DMS53 (cell line): ENCODE results near the gene RBM33.

ENCODE experiments used
- DNase-seq: peaks from one replicate; lab custom pipeline; 2025; lab: John Stamatoyannopoulos, UW

The RBM33 gene

DNA sequence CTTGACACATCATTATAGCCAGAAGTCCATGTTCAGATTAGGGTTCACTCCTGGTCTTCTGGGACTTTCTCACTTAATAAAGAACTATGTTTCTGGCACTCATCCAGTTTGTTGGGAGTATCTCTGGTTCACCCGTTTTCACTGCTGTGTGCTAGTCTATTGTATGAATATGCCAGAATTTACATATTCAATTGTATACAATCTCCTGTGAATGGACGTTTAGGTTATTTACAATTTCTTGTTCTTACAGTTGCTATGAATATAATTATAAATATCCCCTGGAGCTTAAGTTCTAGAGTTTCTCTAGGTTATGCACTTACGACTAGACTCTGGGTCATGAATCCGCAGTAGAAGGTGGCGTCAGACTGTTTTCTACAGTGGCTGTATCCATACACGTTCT lies 20.0 kb upstream of the RBM33 start:
- no peak for DNase-seq

GRCh38 chr7:155625557-155625956 lies 18.9 kb upstream of the RBM33 start:
- DNase-seq = no peak

DNA sequence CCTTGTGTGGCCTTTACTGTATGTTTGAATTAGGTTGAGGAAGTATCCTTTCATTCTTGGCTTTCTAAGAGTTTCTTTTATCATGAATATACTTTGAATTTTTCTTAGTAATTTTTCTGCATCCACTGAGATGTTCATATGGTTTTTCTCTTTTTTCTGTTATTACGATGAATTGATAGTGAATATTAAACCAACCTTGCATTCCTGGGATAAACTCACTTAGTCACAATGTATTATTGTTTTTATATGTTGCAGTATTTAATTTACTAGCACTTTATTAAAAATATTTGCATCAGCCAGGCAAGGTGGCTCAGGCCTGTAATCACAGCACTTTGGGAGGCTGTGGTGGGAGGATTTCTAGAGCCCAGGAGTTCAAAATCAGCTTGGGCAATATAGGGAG lies 15.3 kb upstream of the RBM33 start:
- DNase-seq = no peak

DNA sequence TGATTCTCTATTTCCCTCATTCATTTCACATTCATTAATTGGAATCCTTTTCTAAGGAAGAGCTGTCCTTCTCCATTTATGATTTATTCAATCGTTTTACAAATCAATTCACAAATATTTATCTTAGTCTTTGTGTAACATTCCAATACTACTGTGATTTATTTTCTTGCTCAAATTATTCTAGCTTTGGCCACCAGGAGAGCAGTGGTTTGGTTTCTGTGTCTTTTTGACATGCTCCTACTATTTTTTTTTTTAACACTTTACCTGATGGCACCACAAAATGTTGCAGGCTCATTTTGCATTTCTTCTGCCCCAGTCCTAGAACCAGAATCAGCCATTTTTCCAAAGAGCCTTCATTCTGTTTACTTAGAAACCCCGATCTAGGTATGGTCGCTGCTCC lies 13.3 kb upstream of the RBM33 start:
- DNase-seq = no peak

DNA sequence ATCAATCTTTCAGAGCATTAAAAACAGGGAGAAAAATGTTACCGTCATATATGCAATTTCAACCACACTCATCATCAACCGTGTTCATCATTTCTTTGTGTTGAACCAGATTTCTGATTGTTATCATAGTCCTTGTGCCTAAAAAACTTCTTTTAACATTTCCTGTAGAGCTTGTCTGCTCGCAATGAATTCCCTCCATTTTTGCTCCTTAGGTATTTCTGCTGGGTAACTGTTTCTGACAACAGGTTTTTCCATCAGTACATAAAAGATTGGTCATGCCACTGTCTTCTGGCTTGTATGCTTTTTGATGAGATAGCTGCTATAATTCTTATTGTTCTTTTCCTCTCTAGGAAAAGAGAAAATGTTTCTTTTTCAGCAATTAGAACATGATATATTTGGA lies 8.6 kb upstream of the RBM33 start:
- no peak for DNase-seq

DNA sequence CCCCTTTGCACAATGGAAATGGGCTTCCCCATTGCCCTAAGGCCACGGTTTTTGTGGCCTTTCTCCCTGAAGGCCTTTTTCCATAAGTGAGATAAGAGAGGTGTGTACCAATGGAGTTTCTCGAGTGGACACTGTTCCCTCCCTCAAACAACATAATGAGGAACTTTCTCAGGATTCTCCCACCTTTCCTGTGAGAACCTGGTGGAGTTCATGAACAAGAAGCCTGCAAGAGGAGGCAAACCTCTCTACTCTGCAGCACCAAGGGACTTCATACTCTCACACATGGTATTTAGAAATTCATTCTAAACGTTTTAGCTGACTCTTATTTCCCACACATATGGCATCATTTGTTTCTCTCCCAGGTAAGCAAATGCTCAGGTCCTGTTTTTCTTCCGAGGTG lies 7.3 kb upstream of the RBM33 start:
- no peak for DNase-seq

GRCh38 chr7:155638366-155638765 lies 6.1 kb upstream of the RBM33 start:
- no peak for DNase-seq

DNA sequence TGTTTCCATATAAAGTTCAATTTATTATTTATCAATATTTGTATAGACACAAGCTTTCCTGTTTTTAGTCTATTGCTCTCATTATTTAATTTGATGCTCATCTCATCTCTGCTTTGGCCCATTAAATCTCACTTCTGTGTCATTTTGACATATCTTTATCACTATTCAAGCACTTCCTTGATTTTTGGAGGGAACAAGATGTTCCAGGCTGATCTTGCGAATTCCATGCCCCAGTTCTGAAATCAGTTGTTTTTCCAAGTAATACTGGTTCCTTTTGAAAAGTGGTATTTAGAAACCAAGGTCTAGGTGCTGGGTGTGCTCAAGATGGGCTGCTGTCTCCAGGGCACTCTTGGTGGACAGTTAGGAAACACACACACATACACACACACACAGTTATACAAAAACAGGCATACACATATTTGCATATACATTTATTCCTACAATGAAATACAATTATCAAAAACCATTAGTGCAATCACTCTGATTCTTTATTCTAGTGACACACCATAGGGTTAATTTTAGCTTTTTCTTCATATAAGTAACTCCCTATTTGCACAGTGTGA lies 4.4 kb upstream of the RBM33 start:
- DNase-seq = no peak

- DNase-seq = no peak
Observed at GRCh38 chr7:155640629-155641028, 3.8 kb upstream of the RBM33 start.

- peak; percentile 80 for DNase-seq
Observed at GRCh38 chr7:155643804-155644177, 670 bp upstream of the RBM33 start.

DNA sequence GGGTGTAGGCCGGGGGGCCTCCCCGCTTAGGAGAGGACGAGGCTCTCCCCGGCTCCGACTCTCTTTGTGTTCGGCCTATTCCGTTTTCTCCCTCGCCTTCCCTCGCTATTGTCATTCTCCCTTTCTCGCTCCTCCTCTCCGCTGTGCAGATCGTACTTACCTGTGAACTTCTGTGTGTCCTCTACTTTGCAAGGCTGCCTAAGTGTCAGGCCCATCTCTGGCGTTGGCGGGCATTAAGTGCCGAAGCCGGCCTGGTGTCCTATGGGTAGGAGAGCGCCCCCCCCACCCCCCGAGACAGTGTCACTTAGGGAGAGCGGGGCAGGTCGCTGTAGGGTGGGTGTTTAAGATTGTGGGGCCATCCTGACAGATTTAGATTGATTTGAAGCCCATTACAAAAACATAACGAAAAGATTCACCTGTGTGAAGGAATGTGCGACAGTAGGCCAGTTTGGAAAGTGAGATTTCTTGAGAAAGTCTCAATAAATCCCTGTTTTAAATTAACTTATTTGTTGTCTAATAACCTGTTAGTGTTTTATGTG lies 579 bp downstream of the RBM33 start:
- peak; percentile 68 for DNase-seq

DNA sequence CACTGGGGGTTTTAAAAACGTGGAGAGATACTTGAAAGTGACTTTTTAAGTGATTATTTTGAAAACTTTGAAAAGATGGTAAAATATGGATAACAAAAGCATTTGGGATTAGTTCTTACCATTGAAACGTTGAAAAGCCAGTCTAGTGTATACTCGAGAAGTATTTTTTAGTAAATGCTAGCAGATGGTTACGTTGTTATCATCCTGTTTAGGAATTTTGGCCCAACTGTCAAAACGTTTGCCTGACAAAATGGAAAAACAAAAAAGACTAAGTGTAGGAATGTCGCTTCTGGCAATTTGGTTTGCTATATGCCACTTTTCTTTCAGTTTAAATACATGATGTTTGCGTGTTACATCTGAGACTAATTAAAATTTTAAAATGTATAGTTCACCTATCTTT lies 1.2 kb downstream of the RBM33 start:
- no peak for DNase-seq

GRCh38 chr7:155646669-155647068 lies 2.2 kb downstream of the RBM33 start:
- no peak for DNase-seq

GRCh38 chr7:155647302-155647701 lies 2.8 kb downstream of the RBM33 start:
- DNase-seq = no peak

DNA sequence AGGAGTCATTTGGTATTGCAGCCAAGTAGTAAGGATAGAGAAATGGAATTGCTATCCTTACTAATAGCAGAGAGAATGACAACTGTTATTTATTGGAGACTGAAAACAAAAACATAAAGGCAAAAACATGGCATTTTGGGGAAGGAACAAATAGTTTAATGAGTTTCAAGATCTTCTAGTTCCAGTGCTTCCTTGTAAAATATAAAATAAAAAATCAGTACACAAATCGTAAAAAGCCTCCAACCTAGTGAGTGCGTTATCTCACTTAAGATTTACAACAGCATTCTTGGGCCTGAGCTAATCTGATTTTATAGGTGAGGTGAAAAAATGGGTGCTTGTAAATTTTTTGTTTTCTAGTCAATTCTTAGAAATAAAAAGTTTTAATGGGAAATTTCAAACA lies 3.3 kb downstream of the RBM33 start:
- DNase-seq = no peak

GRCh38 chr7:155648752-155649339 lies 4.4 kb downstream of the RBM33 start:
- DNase-seq = no peak

DNA sequence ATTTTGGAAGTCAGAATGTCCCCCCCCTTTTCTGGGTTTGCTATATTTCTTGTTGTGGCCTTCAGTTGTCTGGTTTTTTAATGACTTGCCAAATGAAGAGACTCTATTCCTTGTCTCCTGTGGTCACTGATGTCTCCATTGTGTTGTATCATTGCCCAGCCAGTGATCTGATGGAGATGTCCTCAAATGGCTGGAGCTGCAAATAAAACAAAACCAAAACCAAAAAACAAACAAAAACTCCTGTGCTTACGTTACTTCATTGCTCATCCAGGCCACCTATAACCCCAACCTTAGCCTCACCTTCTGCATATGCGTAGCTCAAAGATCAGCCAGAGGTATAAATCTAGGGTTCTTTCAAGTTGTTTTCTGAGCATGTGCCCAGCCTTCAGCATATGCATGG lies 5.1 kb downstream of the RBM33 start:
- no peak for DNase-seq

- DNase-seq = no peak
Observed at GRCh38 chr7:155652156-155653114, 8.0 kb downstream of the RBM33 start.

GRCh38 chr7:155653803-155654202 lies 9.3 kb downstream of the RBM33 start:
- no peak for DNase-seq

DNA sequence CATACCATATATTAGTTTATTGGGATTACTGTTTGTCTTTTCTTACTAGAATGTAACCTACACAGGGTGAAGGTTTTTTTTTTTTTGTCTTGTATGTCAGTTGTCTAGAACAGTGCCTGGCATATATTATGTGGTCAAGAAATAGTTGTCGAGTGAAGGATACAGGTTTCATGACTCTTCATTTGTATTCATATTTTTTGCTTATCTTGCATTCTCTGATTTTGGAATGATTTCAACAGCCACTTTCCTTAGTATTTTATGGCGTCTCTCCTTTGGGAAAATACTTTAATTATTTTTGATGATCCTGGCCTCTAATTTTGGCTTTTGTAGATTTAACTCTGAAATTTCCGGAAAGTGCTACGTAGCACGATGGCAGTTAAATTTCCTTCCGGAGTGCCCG lies 12.4 kb downstream of the RBM33 start:
- DNase-seq = no peak

DNA sequence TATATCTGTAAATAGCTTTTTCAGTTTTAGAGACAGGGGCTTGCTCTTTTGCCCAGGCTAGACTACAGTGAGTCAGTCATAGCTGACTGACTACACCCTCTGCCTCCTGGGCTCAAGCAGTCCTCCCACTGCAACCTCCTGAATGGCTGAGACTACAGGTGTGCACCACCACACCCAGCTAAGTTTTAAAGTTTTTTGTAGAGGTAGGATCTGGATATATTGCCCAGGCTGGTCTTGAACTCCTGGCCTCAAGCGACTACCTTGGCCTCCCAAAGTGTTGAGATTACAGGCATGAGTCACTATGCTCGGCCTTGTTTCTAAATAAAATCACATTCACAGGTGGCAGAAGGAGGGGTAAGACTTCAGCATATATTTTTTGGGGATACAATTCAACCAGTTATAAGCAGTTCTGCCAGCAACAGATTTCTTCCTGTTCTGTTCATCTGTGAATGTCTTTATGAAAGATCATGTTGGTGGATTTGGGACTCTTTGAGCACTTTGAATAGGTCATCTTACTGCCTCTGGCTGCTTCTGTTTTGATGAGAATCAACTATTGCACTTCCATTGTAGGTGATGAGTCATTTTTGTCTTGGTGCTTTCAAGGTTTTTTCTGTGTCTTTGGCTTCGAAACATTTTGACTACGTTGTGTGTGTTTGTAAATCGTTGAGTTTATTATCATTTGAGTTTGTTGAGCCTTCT lies 15.7 kb downstream of the RBM33 start:
- no peak for DNase-seq

GRCh38 chr7:155660758-155661093 lies 16.3 kb downstream of the RBM33 start:
- no peak for DNase-seq
